Activated B cell treated with CpG ODN at 0.5 μM for 24 hours (primary cell): ENCODE data around the gene ESRRA. TPM values are rescaled to one million over a fixed set of nuclear protein-coding genes. Genes with fewer than 3 reads are reported as not detected.
A peak's percentile ranks its signal among the peaks of the same experiment; 100 is the strongest.

ENCODE experiments used
- ATAC-seq: fragments of 200-7000 bp; cut with Tn5 transposase; one replicate; pipeline ENCODE4 v1.10.0; 2021; ENCODE audit warnings: low read depth, mild to moderate bottlenecking, moderate library complexity
- CTCF ChIA-PET: fragments of 350-600 bp; sonication (Branson Sonifier 250); formaldehyde crosslinking; loops from one replicate; lab custom pipeline; 2021; ENCODE audit warnings: antibody characterized with exemption; lab: Charles Lee
- POLR2A ChIA-PET: fragments of 350-600 bp; sonication (Branson Sonifier 250); formaldehyde crosslinking; loops from one replicate; lab custom pipeline; 2021; ENCODE audit warnings: antibody characterized with exemption; lab: Charles Lee
- DNase-seq: peaks from one replicate; pipeline ENCODE4 v3.0.0; 2022
- H3K27ac Mint-ChIP-seq: one replicate; pipeline ENCODE4 v1.8.0; 2020; ENCODE audit warnings: mixed read lengths
- H3K27me3 Mint-ChIP-seq: one replicate; pipeline ENCODE4 v1.8.0; 2021; ENCODE audit warnings: mixed read lengths
- H3K36me3 Mint-ChIP-seq: one replicate; pipeline ENCODE4 v1.8.0; 2021; ENCODE audit warnings: low read depth, mixed read lengths
- H3K4me1 Mint-ChIP-seq: one replicate; pipeline ENCODE4 v1.8.0; 2021; ENCODE audit warnings: mixed read lengths
- H3K4me3 Mint-ChIP-seq: one replicate; pipeline ENCODE4 v1.8.0; 2020; ENCODE audit warnings: mild to moderate bottlenecking, mixed read lengths
- H3K9me3 Mint-ChIP-seq: one replicate; pipeline ENCODE4 v1.8.0; 2020; ENCODE audit warnings: mixed read lengths
- intact Hi-C: fragments of 100-400 bp; cut with micrococcal nuclease; formaldehyde crosslinking; loops from one replicate; pipeline ENCODE4 v1.15.1; 2024
- total RNA-seq: library from RNA; stranded (reverse); gene quantifications from 2 replicates; pipeline ENCODE4 v1.2.3, GENCODE V29; 2022
- TF ChIP-seq, protein P1 (sequence below): fragments of 200-600 bp; IDR thresholded peaks from one replicate; pipeline ENCODE4 v1.8.0; 2022; ENCODE audit warnings: antibody characterized with exemption, mild to moderate bottlenecking

Gene ESRRA
- total RNA-seq, 1 donor from 2014 or later: 48.3 TPM

DNA sequence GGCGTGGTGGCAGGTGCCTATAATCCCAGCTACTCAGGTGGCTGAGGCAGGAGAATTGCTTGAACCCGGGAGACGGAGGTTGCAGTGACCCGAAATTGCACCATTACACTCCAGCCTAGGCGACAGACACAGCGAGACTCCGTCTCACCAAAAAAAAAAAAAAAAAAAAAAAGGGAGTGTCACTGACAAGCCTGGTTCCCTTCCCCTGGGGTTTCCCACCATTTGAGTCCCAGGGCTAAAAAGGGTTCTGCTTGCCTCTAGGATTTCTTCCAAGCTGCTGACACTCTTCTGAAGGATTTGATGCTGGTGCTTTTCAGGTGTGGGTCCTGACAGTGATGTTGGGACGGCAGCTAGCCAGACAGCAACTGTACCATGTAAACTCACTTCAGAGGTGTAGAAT lies 33.4 kb downstream of the ESRRA start:
- H3K4me3 Mint-ChIP-seq: peak overlapping the region; percentile 90

GRCh38 chr11:64339286-64339685 lies 34.0 kb downstream of the ESRRA start:
- Mint-ChIP-seq H3K4me1 (peaks cover 70% of the 10 kb centered on the region), H3K27me3 (no peaks in the 10 kb centered on the region)

More for the DNA sequence above, 33.4 kb downstream of the ESRRA start:
- no peak for DNase-seq
- Mint-ChIP-seq H3K9me3 (no peaks in the 10 kb centered on the region), H3K27ac (peak overlapping the region; percentile 94), H3K4me1 (peaks cover 71% of the 10 kb centered on the region), H3K36me3 (peaks cover 28% of the 10 kb centered on the region), H3K27me3 (no peaks in the 10 kb centered on the region)
- CTCF ChIA-PET: interaction anchor here (9.2 kb wide), 1 partner anchor 22 kb away, joined by 69 read pairs; the partner anchor contains the start of genes PRDX5 and TRMT112
- TF ChIP-seq, protein P1, sequence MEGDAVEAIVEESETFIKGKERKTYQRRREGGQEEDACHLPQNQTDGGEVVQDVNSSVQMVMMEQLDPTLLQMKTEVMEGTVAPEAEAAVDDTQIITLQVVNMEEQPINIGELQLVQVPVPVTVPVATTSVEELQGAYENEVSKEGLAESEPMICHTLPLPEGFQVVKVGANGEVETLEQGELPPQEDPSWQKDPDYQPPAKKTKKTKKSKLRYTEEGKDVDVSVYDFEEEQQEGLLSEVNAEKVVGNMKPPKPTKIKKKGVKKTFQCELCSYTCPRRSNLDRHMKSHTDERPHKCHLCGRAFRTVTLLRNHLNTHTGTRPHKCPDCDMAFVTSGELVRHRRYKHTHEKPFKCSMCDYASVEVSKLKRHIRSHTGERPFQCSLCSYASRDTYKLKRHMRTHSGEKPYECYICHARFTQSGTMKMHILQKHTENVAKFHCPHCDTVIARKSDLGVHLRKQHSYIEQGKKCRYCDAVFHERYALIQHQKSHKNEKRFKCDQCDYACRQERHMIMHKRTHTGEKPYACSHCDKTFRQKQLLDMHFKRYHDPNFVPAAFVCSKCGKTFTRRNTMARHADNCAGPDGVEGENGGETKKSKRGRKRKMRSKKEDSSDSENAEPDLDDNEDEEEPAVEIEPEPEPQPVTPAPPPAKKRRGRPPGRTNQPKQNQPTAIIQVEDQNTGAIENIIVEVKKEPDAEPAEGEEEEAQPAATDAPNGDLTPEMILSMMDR: no peak
- ATAC-seq: no peak
- POLR2A ChIA-PET: interaction anchor here (0.6 to 5.3 kb wide), 2 partner anchors 21 to 512 kb away, joined by 4 to 94 read pairs; partner anchors contain the start of genes PRDX5 and TRMT112
- intact Hi-C loops: no loop called here

DNA sequence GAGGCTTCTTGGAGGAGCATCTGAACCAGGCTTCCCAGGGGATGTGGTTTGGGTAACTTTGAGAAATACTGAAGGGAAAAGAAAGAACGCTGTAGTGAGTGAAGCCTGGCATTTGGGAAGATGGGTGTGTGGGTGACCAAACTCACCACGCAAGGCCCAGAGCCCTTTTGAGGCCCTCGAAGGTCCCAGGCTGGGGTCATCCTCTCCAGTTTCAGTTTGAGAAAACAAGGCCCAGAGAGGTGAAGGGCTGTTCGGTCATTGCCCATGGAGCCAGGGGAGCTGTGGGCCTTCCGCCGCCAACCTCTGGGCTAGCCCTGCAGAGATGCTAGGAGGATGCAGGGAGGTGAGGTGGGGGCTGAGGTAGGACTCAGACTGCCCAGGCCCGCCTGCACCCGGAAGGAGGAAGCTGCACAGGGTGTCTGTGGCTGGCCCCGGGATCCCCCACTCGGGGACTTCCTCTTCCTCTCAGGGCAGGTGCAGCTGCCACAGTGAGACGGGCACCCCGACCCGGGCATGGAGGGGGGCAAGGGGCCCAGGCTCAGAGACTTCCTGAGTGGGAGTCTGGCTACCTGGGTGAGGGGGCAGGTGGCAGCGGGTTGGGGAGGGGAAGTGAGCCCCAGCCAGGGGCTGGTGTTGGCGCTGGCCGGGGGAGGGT lies 34.6 kb downstream of the ESRRA start, which contains the start of gene CCDC88B:
CCDC88B (plus strand) TSS at position 451 of the 655 bp plus-strand sequence; CDS start at position 514, 63 bp downstream.
- Mint-ChIP-seq H3K27ac (peak within 1 kb of the TSS; percentile 94), H3K36me3 (peaks cover 33% of the 10 kb centered on the region), H3K4me3 (peak within 1 kb of the TSS; percentile 90), H3K27me3 (no peaks in the 10 kb centered on the region), H3K9me3 (no peaks in the 10 kb centered on the region), H3K4me1 (peaks cover 65% of the 10 kb centered on the region)
- ChIA-PET POLR2A (interaction anchor here (0.6 to 5.3 kb wide), 16 partner anchors 8 to 512 kb away, joined by 3 to 94 read pairs (median 4); partner anchors contain the start of genes BAD, ESRRA, FERMT3 and FKBP2), CTCF (interaction anchor here (0.8 to 9.2 kb wide), 4 partner anchors 9 to 36 kb away, joined by 3 to 69 read pairs (median 4); partner anchors contain the start of genes PRDX5 and TRMT112)
- TF ChIP-seq, protein P1: no peak
- intact Hi-C loops: loop anchor here (1.0 to 2.0 kb wide), 6 partner anchors 15 to 99 kb away; partner anchors contain the start of genes BAD, ESRRA, FKBP2 and GPR137
- DNase-seq (peak; percentile 82), ATAC-seq (peak; percentile 66)

More at GRCh38 chr11:64339286-64339685, 34.0 kb downstream of the ESRRA start:
- intact Hi-C loops: no loop called here
- H3K27ac Mint-ChIP-seq: peak overlapping the region; percentile 94
- DNase-seq: no peak
- H3K9me3 Mint-ChIP-seq: no peaks in the 10 kb centered on the region
- peaks cover 29% of the 10 kb centered on the region for H3K36me3 Mint-ChIP-seq
- TF ChIP-seq, protein P1: no peak
- H3K4me3 Mint-ChIP-seq: peak overlapping the region; percentile 90
- ChIA-PET CTCF (interaction anchor here (9.2 kb wide), 1 partner anchor 22 kb away, joined by 69 read pairs; the partner anchor contains the start of genes PRDX5 and TRMT112), POLR2A (interaction anchor here (1.4 to 5.3 kb wide), 7 partner anchors 8 to 153 kb away, joined by 4 to 94 read pairs (median 15); partner anchors contain the start of genes BAD, ESRRA, FKBP2 and PRDX5)
- no peak for ATAC-seq

DNA sequence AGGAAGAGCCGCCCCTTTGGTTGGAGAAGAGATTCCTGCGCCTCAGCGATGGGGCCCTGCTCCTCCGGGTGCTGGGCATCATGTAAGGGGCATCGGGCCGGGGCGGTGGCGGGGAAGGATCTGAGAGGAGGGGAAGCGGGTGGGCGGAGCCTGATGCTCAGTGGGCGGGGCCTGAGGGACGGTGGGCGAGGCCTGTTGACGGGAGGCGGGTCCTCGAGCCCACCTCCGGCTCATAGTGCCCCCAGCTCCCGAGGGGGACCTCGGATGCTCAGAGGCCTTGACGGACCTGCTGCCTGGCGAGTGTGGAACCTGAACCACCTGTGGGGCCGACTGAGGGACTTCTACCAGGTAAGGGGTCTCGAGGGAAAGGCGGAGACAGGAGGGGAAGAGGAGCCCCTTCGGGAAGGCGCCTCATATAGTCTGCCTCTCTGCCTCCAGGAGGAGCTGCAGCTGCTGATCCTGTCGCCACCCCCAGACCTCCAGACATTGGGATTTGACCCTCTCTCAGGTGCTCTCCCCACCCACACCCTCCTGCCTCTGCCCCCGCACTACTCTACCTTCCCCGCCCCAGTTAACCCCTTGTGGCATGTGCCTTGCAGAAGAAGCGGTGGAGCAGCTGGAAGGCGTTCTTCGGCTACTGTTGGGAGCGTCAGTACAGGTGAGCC lies 35.5 kb downstream of the ESRRA start:
- Mint-ChIP-seq H3K36me3 (peaks cover 41% of the 10 kb centered on the region), H3K27ac (peak overlapping the region; percentile 94), H3K27me3 (no peaks in the 10 kb centered on the region), H3K9me3 (no peaks in the 10 kb centered on the region), H3K4me3 (peak overlapping the region; percentile 90), H3K4me1 (peaks cover 62% of the 10 kb centered on the region)
- DNase-seq (peak; percentile 85), ATAC-seq (peak; percentile 68)
- ChIA-PET CTCF (interaction anchor here (0.8 to 9.2 kb wide), 7 partner anchors 9 to 37 kb away, joined by 3 to 69 read pairs (median 4); partner anchors contain the start of genes PRDX5 and TRMT112), POLR2A (interaction anchor here (0.6 to 5.3 kb wide), 14 partner anchors 9 to 511 kb away, joined by 3 to 94 read pairs (median 7); partner anchors contain the start of genes BAD, ESRRA, FERMT3 and FKBP2)
- intact Hi-C loops: loop anchor here (1.0 to 2.0 kb wide), 6 partner anchors 14 to 100 kb away; partner anchors contain the start of genes BAD, ESRRA, FKBP2 and GPR137
- TF ChIP-seq, protein P1: no peak
